ENCODE results near the gene ANAPC15. TPM values are rescaled to one million over a fixed set of nuclear protein-coding genes. Genes with fewer than 3 reads are reported as not detected.

The ANAPC15 gene
- total and polyA plus RNA-seq, 2 of the 13 experiments (the other 11 are each of a cell fraction or from before 2014, with no cell fraction given) = 18.8 to 25.7 TPM

- Histone ChIP-seq H3K4me2 (ENCODE audit: low read depth, low read length) (no peak overlapping the region), H3K4me1 (ENCODE audit: insufficient read depth, low read length) (no peaks in the 10 kb centered on the region), H3K79me2 (ENCODE audit: insufficient read depth, low read length) (peaks cover 4% of the 10 kb centered on the region), H4K20me1 (ENCODE audit: insufficient read depth, low read length) (no peaks in the 10 kb centered on the region), H3K4me3 (replicated peaks in 1 of 3; ENCODE audit: insufficient read depth in 1 of 3, low read depth in 2 of 3, low read length in 3 of 3) (no peak overlapping the region), H3K9me3 (ENCODE audit: low read length) (no peaks in the 10 kb centered on the region), H3K27ac (ENCODE audit: extremely low read length, insufficient read depth, low read length) (no peak overlapping the region), H3K36me3 (replicated peaks in 1 of 2; ENCODE audit: control insufficient read depth in 1 of 2, insufficient read depth in 2 of 2, low read length in 2 of 2) (peaks cover 0 to 11% of the 10 kb centered on the region in 2 experiments; a peak in 2 of 5 replicates), H3K9ac (ENCODE audit: insufficient read depth, low read depth, low read length) (no peak overlapping the region), H3K27me3 (ENCODE audit: control insufficient read depth in 1 of 2, insufficient read depth in 2 of 2, low read length in 2 of 2) (no peaks in the 10 kb centered on the region), H2AFZ (ENCODE audit: low read length) (no peak overlapping the region)
- WGBS (ENCODE audit: low lambda C conversion rate) = 94% methylated on average over 5 of the region's 5 CpGs
- FAIRE-seq (no peak), DNase-seq (ENCODE audit: low spot score) (no peak), ATAC-seq (no peak)
- ChIA-PET CTCF (ENCODE audit: low intra/inter-chr PET ratio, low total read pairs) (no interaction called here), POLR2A (interaction anchor here (2.2 kb wide), 1 partner anchor 21 kb away, joined by 6 read pairs; no protein-coding TSS in a partner anchor)
- intact Hi-C loops (cut with micrococcal nuclease; ENCODE audit: unreplicated experiment) (no loop called here), in situ Hi-C loops (cut with HindIII; ENCODE audit: extremely low pct_ligation_motif_present, low pct_unique_long_range_greater_than_20kb) (no loop called here)
- TF ChIP-seq ELF4 (CRISPR knock-in tag; IDR thresholded peaks at IDR 0.05; ENCODE audit: borderline replicate concordance) = no peak
- TF ChIP-seq ZNF7 (CRISPR knock-in tag; IDR thresholded peaks at IDR 0.05) = no peak
- BruUV-seq (replicated peaks) = no TSS peak
Observed at GRCh38 chr11:72061739-72062396, 50.6 kb downstream of the ANAPC15 start.

Small RNA genes lying within 50 kb of the gene (microRNA-seq; reads per million reads assigned to microRNA genes)
- gene MIR3165 = 2.2 reads per million, percentile 11 among the genes with 10 or more reads in this experiment

Small RNA genes lying within 50 kb of the gene (small RNA-seq; reads per million reads assigned to genes)
- gene MIR3165 (ENCODE audit: insufficient read depth in 2 of 3, insufficient read length in 3 of 3, low read depth in 2 of 3, low replicate concordance in 1 of 3) = 0 reads per million in 3 experiments

Other genes starting within 250 kb of the ANAPC15 start
- not detected in 2 replicates for gene DEFB131B, start 234.2 kb downstream of the ANAPC15 start, total RNA-seq (2016; rRNA removed; fragmentation: Illumina TruSeq; extraction: Trizol)
- not detected in 2 replicates for gene DEFB131B, start 234.2 kb downstream of the ANAPC15 start, polyA plus RNA-seq (2011; rRNA removed)
- gene XNDC1N, start 184.1 kb downstream of the ANAPC15 start, total RNA-seq (2016; rRNA removed; fragmentation: Illumina TruSeq; extraction: Trizol) = 6.3 and 7.5 TPM in 2 replicates
- 2.7 and 3.4 TPM in 2 replicates for gene XNDC1N, start 184.1 kb downstream of the ANAPC15 start, polyA plus RNA-seq (2011; rRNA removed)
- gene RNF121, start 183.6 kb downstream of the ANAPC15 start, total RNA-seq (2016; rRNA removed; fragmentation: Illumina TruSeq; extraction: Trizol) = 18.9 and 28.6 TPM in 2 replicates
- gene RNF121, start 183.6 kb downstream of the ANAPC15 start, polyA plus RNA-seq (2011; rRNA removed) = 41.9 and 44.3 TPM in 2 replicates
- gene IL18BP, start 113.8 kb downstream of the ANAPC15 start, total RNA-seq (2016; rRNA removed; fragmentation: Illumina TruSeq; extraction: Trizol) = 1.0 and 4.1 TPM in 2 replicates
- 12.6 and 12.8 TPM in 2 replicates for gene IL18BP, start 113.8 kb downstream of the ANAPC15 start, polyA plus RNA-seq (2011; rRNA removed)
- 60.2 and 67.7 TPM in 2 replicates for gene NUMA1, start 32.2 kb downstream of the ANAPC15 start, total RNA-seq (2016; rRNA removed; fragmentation: Illumina TruSeq; extraction: Trizol)
- 57.3 and 65.8 TPM in 2 replicates for gene NUMA1, start 32.2 kb downstream of the ANAPC15 start, polyA plus RNA-seq (2011; rRNA removed)
- 6.0 and 6.4 TPM in 2 replicates for gene LRRC51, start 31.8 kb downstream of the ANAPC15 start, total RNA-seq (2016; rRNA removed; fragmentation: Illumina TruSeq; extraction: Trizol)
- 3.4 and 5.3 TPM in 2 replicates for gene LRRC51, start 31.8 kb downstream of the ANAPC15 start, polyA plus RNA-seq (2011; rRNA removed)
- gene LAMTOR1, start 9.4 kb downstream of the ANAPC15 start, total RNA-seq (2016; rRNA removed; fragmentation: Illumina TruSeq; extraction: Trizol) = 63.4 and 66.0 TPM in 2 replicates
- 60.4 and 68.2 TPM in 2 replicates for gene LAMTOR1, start 9.4 kb downstream of the ANAPC15 start, polyA plus RNA-seq (2011; rRNA removed)
- not detected in 2 replicates for gene TOMT, start 6.8 kb downstream of the ANAPC15 start, total RNA-seq (2016; rRNA removed; fragmentation: Illumina TruSeq; extraction: Trizol)
- not detected in 2 replicates for gene TOMT, start 6.8 kb downstream of the ANAPC15 start, polyA plus RNA-seq (2011; rRNA removed)
- not detected in 2 replicates for gene FOLR3, start 23.0 kb upstream of the ANAPC15 start, total RNA-seq (2016; rRNA removed; fragmentation: Illumina TruSeq; extraction: Trizol)
- gene FOLR3, start 23.0 kb upstream of the ANAPC15 start, polyA plus RNA-seq (2011; rRNA removed) = 0.09 TPM in 1 of 2 replicates, not detected in the other
- not detected in 2 replicates for gene FOLR1, start 79.4 kb upstream of the ANAPC15 start, total RNA-seq (2016; rRNA removed; fragmentation: Illumina TruSeq; extraction: Trizol)
- 0.20 and 0.26 TPM in 2 replicates for gene FOLR1, start 79.4 kb upstream of the ANAPC15 start, polyA plus RNA-seq (2011; rRNA removed)
- not detected in 2 replicates for gene FOLR2, start 104.1 kb upstream of the ANAPC15 start, total RNA-seq (2016; rRNA removed; fragmentation: Illumina TruSeq; extraction: Trizol)
- gene FOLR2, start 104.1 kb upstream of the ANAPC15 start, polyA plus RNA-seq (2011; rRNA removed) = 0.09 and 0.33 TPM in 2 replicates
- 14.4 and 29.1 TPM in 2 replicates for gene INPPL1, start 112.1 kb upstream of the ANAPC15 start, total RNA-seq (2016; rRNA removed; fragmentation: Illumina TruSeq; extraction: Trizol)
- 66.9 and 80.4 TPM in 2 replicates for gene INPPL1, start 112.1 kb upstream of the ANAPC15 start, polyA plus RNA-seq (2011; rRNA removed)
- gene PHOX2A, start 131.5 kb upstream of the ANAPC15 start, total RNA-seq (2016; rRNA removed; fragmentation: Illumina TruSeq; extraction: Trizol) = not detected in 2 replicates
- gene PHOX2A, start 131.5 kb upstream of the ANAPC15 start, polyA plus RNA-seq (2011; rRNA removed) = not detected in 2 replicates